IgD-negative memory B cell (primary cell): Measurements from ENCODE around the gene IZUMO1. TPM values are rescaled to one million over a fixed set of nuclear protein-coding genes. Genes with fewer than 3 reads are reported as not detected.
A peak's percentile ranks its signal among the peaks of the same experiment; 100 is the strongest.
"Not testable (repeated sequence)": the region's sequence is repeated elsewhere in the genome, so short reads cannot be mapped to it uniquely, and the experiment has no call there.

Experiments
- H3K27ac Mint-ChIP-seq, 3 donors: one replicate each; pipeline ENCODE4 v1.8.0; 2020 to 2022; ENCODE audit warnings: mild to moderate bottlenecking in 3 of 3, mixed read lengths in 3 of 3, moderate library complexity in 1 of 3
- H3K27me3 Mint-ChIP-seq: one replicate; pipeline ENCODE4 v1.8.0; 2021; ENCODE audit warnings: mixed read lengths
- H3K36me3 Mint-ChIP-seq: one replicate; pipeline ENCODE4 v1.8.0; 2020; ENCODE audit warnings: mild to moderate bottlenecking, mixed read lengths
- H3K4me1 Mint-ChIP-seq, 3 donors: one replicate each; pipeline ENCODE4 v1.8.0; 2020 to 2022; ENCODE audit warnings: mixed read lengths in 3 of 3, mild to moderate bottlenecking in 1 of 3
- H3K4me3 Mint-ChIP-seq, 4 donors: one replicate each; pipeline ENCODE4 v1.8.0; 2020 to 2022; ENCODE audit warnings: mild to moderate bottlenecking in 4 of 4, mixed read lengths in 4 of 4, moderate library complexity in 3 of 4
- H3K9me3 Mint-ChIP-seq, 3 donors: one replicate each; pipeline ENCODE4 v1.8.0; 2020 to 2021; ENCODE audit warnings: mixed read lengths in 3 of 3, mild to moderate bottlenecking in 1 of 3
- polyA plus RNA-seq: library from polyadenylated mRNA; unstranded; fragments of 300-500 nt; fragmentation: Illumina TruSeq; gene quantifications from one replicate; pipeline ENCODE4 v1.2.3, GENCODE V29; 2021

Gene IZUMO1
- polyA plus RNA-seq, 1 donor from 2014 or later: not detected

GRCh38 chr19:48695743-48696352 lies 50.9 kb downstream of the IZUMO1 start, which contains the start of gene FUT2:
Gene FUT2 (plus strand): TSS chr19:48695971. CDS start chr19:48702957, 6,986 bp downstream.
- H3K27me3 Mint-ChIP-seq: peaks cover 19% of the 10 kb centered on the region
- peak within 1 kb of the TSS in 1 of 3 donors; percentile 35 for H3K27ac Mint-ChIP-seq

GRCh38 chr19:48693629-48694028 lies 53.1 kb downstream of the IZUMO1 start:
- not testable (repeated sequence) for H3K9me3 Mint-ChIP-seq, H3K36me3 Mint-ChIP-seq, H3K27ac Mint-ChIP-seq, H3K4me1 Mint-ChIP-seq, H3K4me3 Mint-ChIP-seq
- peaks cover 15% of the 10 kb centered on the region for H3K27me3 Mint-ChIP-seq

More at GRCh38 chr19:48695743-48696352, 50.9 kb downstream of the IZUMO1 start, which contains the start of gene FUT2:
- H3K36me3 Mint-ChIP-seq: peaks cover 2% of the 10 kb centered on the region
- peak within 1 kb of the TSS in 3 of 4 donors; percentile 51 to 55 (median 54) for H3K4me3 Mint-ChIP-seq
- no peaks in the 10 kb centered on the region for H3K9me3 Mint-ChIP-seq
- peaks cover 0 to 5% (median 3%) of the 10 kb centered on the region in 3 donors for H3K4me1 Mint-ChIP-seq

Other genes starting within 250 kb of the IZUMO1 start
- gene LMTK3, start 235.1 kb downstream of the IZUMO1 start, polyA plus RNA-seq: not detected
- not detected for gene SULT2B1, start 194.7 kb downstream of the IZUMO1 start, polyA plus RNA-seq
- not detected for gene SPACA4, start 140.2 kb downstream of the IZUMO1 start, polyA plus RNA-seq
- gene FAM83E, start 131.8 kb downstream of the IZUMO1 start, polyA plus RNA-seq: not detected
- gene RPL18, start 127.7 kb downstream of the IZUMO1 start, polyA plus RNA-seq: 2,549 TPM
- 11.0 TPM for gene SPHK2, start 127.4 kb downstream of the IZUMO1 start, polyA plus RNA-seq
- gene DBP, start 109.5 kb downstream of the IZUMO1 start, polyA plus RNA-seq: 86.1 TPM
- gene CA11, start 100.7 kb downstream of the IZUMO1 start, polyA plus RNA-seq: 11.6 TPM
- 0.66 TPM for gene NTN5, start 73.9 kb downstream of the IZUMO1 start, polyA plus RNA-seq
- gene FUT2, start 50.9 kb downstream of the IZUMO1 start, polyA plus RNA-seq: not detected
- 0.45 TPM for gene MAMSTR, start 27.2 kb downstream of the IZUMO1 start, polyA plus RNA-seq
- 0.26 TPM for gene RASIP1, start 6.3 kb downstream of the IZUMO1 start, polyA plus RNA-seq
- gene FUT1, start 5.7 kb upstream of the IZUMO1 start, polyA plus RNA-seq: not detected
- not detected for gene FGF21, start 8.6 kb upstream of the IZUMO1 start, polyA plus RNA-seq
- gene BCAT2, start 64.1 kb upstream of the IZUMO1 start, polyA plus RNA-seq: 31.8 TPM
- gene HSD17B14, start 89.6 kb upstream of the IZUMO1 start, polyA plus RNA-seq: 1.2 TPM
- gene PLEKHA4, start 121.7 kb upstream of the IZUMO1 start, polyA plus RNA-seq: 3.2 TPM
- 558 TPM for gene PPP1R15A, start 125.5 kb upstream of the IZUMO1 start, polyA plus RNA-seq
- gene TULP2, start 151.8 kb upstream of the IZUMO1 start, polyA plus RNA-seq: not detected
- 103 TPM for gene NUCB1, start 153.4 kb upstream of the IZUMO1 start, polyA plus RNA-seq
- 0.39 TPM for gene DHDH, start 186.8 kb upstream of the IZUMO1 start, polyA plus RNA-seq
- gene BAX, start 208.0 kb upstream of the IZUMO1 start, polyA plus RNA-seq: 101 TPM
- gene FTL, start 218.4 kb upstream of the IZUMO1 start, polyA plus RNA-seq: 7,236 TPM
- gene GYS1, start 246.4 kb upstream of the IZUMO1 start, polyA plus RNA-seq: 26.4 TPM
- 65.7 TPM for gene RUVBL2, start 247.0 kb upstream of the IZUMO1 start, polyA plus RNA-seq